ENCODE results near the gene MACROD2.

GRCh38 chr20:15399781-15400180 lies 1404.5 kb downstream of the MACROD2 start:
- TF ChIP-seq FOXA1 (IDR thresholded peaks at IDR 0.05) (no peak), REST (IDR thresholded peaks at IDR 0.05) (no peak), SP1 (IDR thresholded peaks at IDR 0.05) (no peak), FOXA2 (IDR thresholded peaks at IDR 0.05) (no peak)
- TF ChIP-seq, protein P1, sequence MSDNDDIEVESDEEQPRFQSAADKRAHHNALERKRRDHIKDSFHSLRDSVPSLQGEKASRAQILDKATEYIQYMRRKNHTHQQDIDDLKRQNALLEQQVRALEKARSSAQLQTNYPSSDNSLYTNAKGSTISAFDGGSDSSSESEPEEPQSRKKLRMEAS (IDR thresholded peaks at IDR 0.05): no peak
- TF ChIP-seq, protein P2, sequence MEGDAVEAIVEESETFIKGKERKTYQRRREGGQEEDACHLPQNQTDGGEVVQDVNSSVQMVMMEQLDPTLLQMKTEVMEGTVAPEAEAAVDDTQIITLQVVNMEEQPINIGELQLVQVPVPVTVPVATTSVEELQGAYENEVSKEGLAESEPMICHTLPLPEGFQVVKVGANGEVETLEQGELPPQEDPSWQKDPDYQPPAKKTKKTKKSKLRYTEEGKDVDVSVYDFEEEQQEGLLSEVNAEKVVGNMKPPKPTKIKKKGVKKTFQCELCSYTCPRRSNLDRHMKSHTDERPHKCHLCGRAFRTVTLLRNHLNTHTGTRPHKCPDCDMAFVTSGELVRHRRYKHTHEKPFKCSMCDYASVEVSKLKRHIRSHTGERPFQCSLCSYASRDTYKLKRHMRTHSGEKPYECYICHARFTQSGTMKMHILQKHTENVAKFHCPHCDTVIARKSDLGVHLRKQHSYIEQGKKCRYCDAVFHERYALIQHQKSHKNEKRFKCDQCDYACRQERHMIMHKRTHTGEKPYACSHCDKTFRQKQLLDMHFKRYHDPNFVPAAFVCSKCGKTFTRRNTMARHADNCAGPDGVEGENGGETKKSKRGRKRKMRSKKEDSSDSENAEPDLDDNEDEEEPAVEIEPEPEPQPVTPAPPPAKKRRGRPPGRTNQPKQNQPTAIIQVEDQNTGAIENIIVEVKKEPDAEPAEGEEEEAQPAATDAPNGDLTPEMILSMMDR (IDR thresholded peaks at IDR 0.05; ENCODE audit: low read depth, low read length, missing input control): no peak

Data from liver (tissue), 3 donors.